NCI-H2227 (cell line): ENCODE measurements around the gene TIMM22.
A peak's percentile ranks its signal among the peaks of the same experiment; 100 is the strongest.

Experiments used
- DNase-seq: peaks from one replicate; lab custom pipeline; 2025; ENCODE audit not compliant: unreplicated experiment; lab: John Stamatoyannopoulos, UW

TIMM22 gene

GRCh38 chr17:1001640-1002411 lies 4.9 kb downstream of the TIMM22 start:
- DNase-seq, result no peak

GRCh38 chr17:1002412-1002753 lies 5.5 kb downstream of the TIMM22 start:
- DNase-seq, result no peak

- no peak for DNase-seq
Observed at GRCh38 chr17:1002771-1003555, 6.0 kb downstream of the TIMM22 start.

- no peak for DNase-seq
Observed at GRCh38 chr17:1003633-1003971, 6.7 kb downstream of the TIMM22 start.

GRCh38 chr17:1003972-1004768 lies 7.2 kb downstream of the TIMM22 start:
- DNase-seq, result no peak

- DNase-seq, result no peak
Observed at GRCh38 chr17:1004769-1005295, 7.9 kb downstream of the TIMM22 start.

- DNase-seq, result peak; percentile 8
Observed at GRCh38 chr17:1005361-1005946, 8.5 kb downstream of the TIMM22 start.

GRCh38 chr17:1006054-1006453 lies 9.1 kb downstream of the TIMM22 start:
- DNase-seq, result no peak

- DNase-seq, result no peak
Observed at GRCh38 chr17:1007310-1008007, 10.5 kb downstream of the TIMM22 start.

GRCh38 chr17:1008008-1008761 lies 11.3 kb downstream of the TIMM22 start:
- DNase-seq, result no peak

- DNase-seq, result no peak
Observed at GRCh38 chr17:1009229-1010085, 12.5 kb downstream of the TIMM22 start.

GRCh38 chr17:1010086-1010450 lies 13.1 kb downstream of the TIMM22 start:
- no peak for DNase-seq

GRCh38 chr17:1010586-1010985 lies 13.7 kb downstream of the TIMM22 start:
- DNase-seq, result no peak

- no peak for DNase-seq
Observed at GRCh38 chr17:1011138-1011537, 14.2 kb downstream of the TIMM22 start.

GRCh38 chr17:1011760-1012735 lies 15.1 kb downstream of the TIMM22 start:
- DNase-seq, result no peak

GRCh38 chr17:1012823-1013728 lies 16.1 kb downstream of the TIMM22 start:
- DNase-seq, result no peak

- DNase-seq, result no peak
Observed at GRCh38 chr17:1013729-1014090, 16.8 kb downstream of the TIMM22 start.
